Heart right ventricle (tissue), 16 donors: ENCODE results near the gene GARNL3. TPM values are rescaled to one million over a fixed set of nuclear protein-coding genes. Genes with fewer than 3 reads are reported as not detected.

Experiments
- ATAC-seq, 8 donors: fragments of 200-7000 bp; cut with Tn5 transposase; one replicate each; pipeline ENCODE4 v1.9.1; 2020; ENCODE audit warnings: mild to moderate bottlenecking in 8 of 8, moderate library complexity in 8 of 8, moderate number of reproducible peaks in 1 of 8
- DNase-seq, 2 donors: peaks; one replicate each; pipeline ENCODE4 v3.0.0-alpha.2; 2020
- H3K27ac ChIP-seq, 10 donors: fragments of 200-600 bp; sonication (generic) in 2 of 10; one replicate each; pipeline versions ENCODE4 v1.5.0 to v1.8.0; 2020 to 2022; ENCODE audit warnings: mild to moderate bottlenecking in 3 of 10
- H3K27me3 ChIP-seq, 7 donors: fragments of 200-600 bp; one replicate each; pipeline ENCODE4 v1.8.0; 2021 to 2022; ENCODE audit warnings: mild to moderate bottlenecking in 2 of 7
- H3K36me3 ChIP-seq, 9 donors: fragments of 200-600 bp; sonication (generic) in 1 of 9; one replicate each; pipeline versions ENCODE4 v1.5.0 to v1.8.0; 2020 to 2022; ENCODE audit warnings: mild to moderate bottlenecking in 2 of 9
- H3K4me1 ChIP-seq, 9 donors: fragments of 200-600 bp; sonication (generic) in 1 of 9; one replicate each; pipeline versions ENCODE4 v1.5.0 to v1.8.0; 2020 to 2022; ENCODE audit warnings: mild to moderate bottlenecking in 4 of 9
- H3K4me3 ChIP-seq, 10 donors: fragments of 200-600 bp; sonication (generic) in 2 of 10; one replicate each; pipeline versions ENCODE4 v1.5.0 to v1.8.0; 2020 to 2022; ENCODE audit warnings: mild to moderate bottlenecking in 7 of 10, moderate library complexity in 2 of 10
- H3K9me3 ChIP-seq, 11 donors: fragments of 200-600 bp in 10 of 11; sonication (generic) in 2 of 11; one replicate each; pipeline versions ENCODE4 v1.5.0 to v1.8.0; 2013 to 2022; ENCODE audit warnings: mild to moderate bottlenecking in 2 of 11, control low read depth in 1 of 11, moderate library complexity in 1 of 11
- WGBS, 2 donors: extraction: QIAGEN DNeasy Blood & Tissue Kit; methylation state at CpG; one replicate each; pipeline ENCODE4 v1.1.7; 2013; ENCODE audit warnings: inconsistent platforms in 1 of 2; 5-methylcytosine and 5-hydroxymethylcytosine counted together
- intact Hi-C, 10 donors: fragments of 100-400 bp; cut with DNase I; formaldehyde crosslinking; loops; one replicate each; pipeline versions ENCODE4 v1.11.1 to v1.14.2; 2022
- polyA plus RNA-seq, 2 donors: library from polyadenylated mRNA; stranded (reverse); fragments of 200-250 nt; gene quantifications; one replicate each; pipeline ENCODE4 v1.2.3, GENCODE V29; 2013
- total RNA-seq, 10 donors: library from RNA; stranded (reverse); fragmentation: NEBNext Ultra II Directional in 3 of 10; extraction: Animal tissue kit (Norgen Biotek cat#: 25700) in 3 of 10; gene quantifications; one replicate each; pipeline versions ENCODE4 v1.2.1 to v1.2.4, GENCODE V29; 2021 to 2023
- TF ChIP-seq, protein P1 (sequence below), 9 donors: fragments of 200-600 bp; sonication (generic) in 2 of 9; IDR thresholded peaks; one replicate each; pipeline versions ENCODE4 v1.5.0 to v1.8.0; 2021 to 2022; ENCODE audit warnings: antibody characterized with exemption in 9 of 9, mild to moderate bottlenecking in 5 of 9, moderate library complexity in 1 of 9
- donor health status: Arrhythmogenic right ventricular cardiomyopathy.
- donor health status: ischemic (EF 13 %, LVEDD 7.1; RV severe dilation, severe dysfunction).
- donor health status: healthy with polysubstance abuse.
- donor health status: DM: no; HTN: yes; CAD: no.
- donor health status: DM: no; HTN: no; CAD: no.
- donor health status: ischemic (EF 25% LVEDD 6.9; RV normal size, moderate dysfunction).
- donor health status: ischemic (EF 25% LVEDD 5.7; RV mildly dilated, moderate dysfunction).
- donor health status: healthy.
- donor health status: DM: yes; HTN: yes; CAD: no.
- donor health status: Ischemic cardiomyopathy.
- donor health status: ischemic (EF 35%, LVEDD 5.7; RV mildly dilated, moderate dysfunction).
- donor health status: nonischemic (EF 11% LVEDD 7.7; RV severe dilation, severe dysfunction).
- donor health status: DM: yes; HTN: yes; CAD: no.
- donor health status: PGD.
- donor health status: ischemic (EF 29% LVEDD 5.4; RV normal size, mild dysfunction).
- donor health status: nonischemic (EF 23%, LVEDD 6.1; RV moderate dilation, normal function).

Gene GARNL3
- total and polyA plus RNA-seq, 12 donors: 3.3 to 53.1 (median 28.3) TPM

DNA sequence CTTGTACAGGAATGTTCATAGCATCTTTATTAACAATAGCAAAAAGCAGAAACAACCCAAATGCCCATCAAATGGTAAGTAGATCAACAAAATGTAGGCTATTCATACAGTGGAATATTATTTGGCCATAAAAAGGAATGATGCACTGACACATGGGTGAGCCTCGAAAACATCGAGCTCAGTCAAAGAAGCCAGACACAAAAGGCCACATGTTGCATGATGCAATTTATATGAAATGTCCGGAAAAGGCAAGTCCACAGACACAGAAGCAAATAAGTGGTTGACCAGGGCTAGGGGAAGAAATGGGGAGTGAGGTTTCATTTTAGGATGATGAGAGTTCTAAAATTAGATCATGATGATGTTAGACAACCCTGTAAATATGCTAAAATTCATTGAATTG, 115.9 kb downstream of the GARNL3 start:
- no peaks in the 10 kb centered on the region for H3K27me3 ChIP-seq
- no peak for DNase-seq
- no peak overlapping the region for H3K27ac ChIP-seq
- H3K4me1 ChIP-seq: no peaks in the 10 kb centered on the region
- TF ChIP-seq, protein P1, sequence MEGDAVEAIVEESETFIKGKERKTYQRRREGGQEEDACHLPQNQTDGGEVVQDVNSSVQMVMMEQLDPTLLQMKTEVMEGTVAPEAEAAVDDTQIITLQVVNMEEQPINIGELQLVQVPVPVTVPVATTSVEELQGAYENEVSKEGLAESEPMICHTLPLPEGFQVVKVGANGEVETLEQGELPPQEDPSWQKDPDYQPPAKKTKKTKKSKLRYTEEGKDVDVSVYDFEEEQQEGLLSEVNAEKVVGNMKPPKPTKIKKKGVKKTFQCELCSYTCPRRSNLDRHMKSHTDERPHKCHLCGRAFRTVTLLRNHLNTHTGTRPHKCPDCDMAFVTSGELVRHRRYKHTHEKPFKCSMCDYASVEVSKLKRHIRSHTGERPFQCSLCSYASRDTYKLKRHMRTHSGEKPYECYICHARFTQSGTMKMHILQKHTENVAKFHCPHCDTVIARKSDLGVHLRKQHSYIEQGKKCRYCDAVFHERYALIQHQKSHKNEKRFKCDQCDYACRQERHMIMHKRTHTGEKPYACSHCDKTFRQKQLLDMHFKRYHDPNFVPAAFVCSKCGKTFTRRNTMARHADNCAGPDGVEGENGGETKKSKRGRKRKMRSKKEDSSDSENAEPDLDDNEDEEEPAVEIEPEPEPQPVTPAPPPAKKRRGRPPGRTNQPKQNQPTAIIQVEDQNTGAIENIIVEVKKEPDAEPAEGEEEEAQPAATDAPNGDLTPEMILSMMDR (IDR thresholded peaks at IDR 0.05): no peak
- H3K36me3 ChIP-seq: no peaks in the 10 kb centered on the region
- WGBS, 2 donors: 97 to 98% methylated on average over 3 of the region's 3 CpGs
- no peak overlapping the region for H3K4me3 ChIP-seq
- intact Hi-C loops: no loop called here
- no peak for ATAC-seq
- peaks cover 0 to 8% (median 0%) of the 10 kb centered on the region in 11 donors for H3K9me3 ChIP-seq

DNA sequence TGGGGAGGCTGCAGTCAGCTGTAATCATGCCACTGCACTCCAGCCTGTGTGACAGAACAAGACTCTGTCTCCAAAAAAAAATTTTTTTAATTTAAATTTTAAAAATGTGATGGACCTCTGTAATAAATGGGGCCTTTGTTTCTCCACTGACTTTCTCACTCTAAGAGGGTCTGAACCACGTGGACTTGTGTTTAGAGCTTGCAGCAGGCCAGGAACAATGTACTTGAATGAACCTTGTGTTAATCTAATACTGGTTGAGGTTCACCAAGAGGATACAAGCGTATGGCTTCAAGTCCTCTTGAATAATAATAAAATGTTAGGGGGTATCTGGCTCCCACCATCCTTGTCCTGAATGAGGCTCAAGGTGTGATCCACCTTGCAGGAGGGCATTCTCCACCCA, 118.0 kb downstream of the GARNL3 start:
- ATAC-seq: no peak
- intact Hi-C loops: no loop called here
- Histone ChIP-seq H3K27me3 (no peaks in the 10 kb centered on the region), H3K9me3 (peaks cover 0 to 8% (median 0%) of the 10 kb centered on the region in 11 donors), H3K27ac (no peak overlapping the region), H3K4me1 (peaks cover 0 to under 1% (median 0%) of the 10 kb centered on the region in 9 donors), H3K36me3 (peaks cover 0 to 9% (median 0%) of the 10 kb centered on the region in 9 donors), H3K4me3 (no peak overlapping the region)
- DNase-seq: no peak
- WGBS, 2 donors: 85% methylated on average over 2 of the region's 2 CpGs
- TF ChIP-seq, protein P1 (IDR thresholded peaks at IDR 0.05): no peak

DNA sequence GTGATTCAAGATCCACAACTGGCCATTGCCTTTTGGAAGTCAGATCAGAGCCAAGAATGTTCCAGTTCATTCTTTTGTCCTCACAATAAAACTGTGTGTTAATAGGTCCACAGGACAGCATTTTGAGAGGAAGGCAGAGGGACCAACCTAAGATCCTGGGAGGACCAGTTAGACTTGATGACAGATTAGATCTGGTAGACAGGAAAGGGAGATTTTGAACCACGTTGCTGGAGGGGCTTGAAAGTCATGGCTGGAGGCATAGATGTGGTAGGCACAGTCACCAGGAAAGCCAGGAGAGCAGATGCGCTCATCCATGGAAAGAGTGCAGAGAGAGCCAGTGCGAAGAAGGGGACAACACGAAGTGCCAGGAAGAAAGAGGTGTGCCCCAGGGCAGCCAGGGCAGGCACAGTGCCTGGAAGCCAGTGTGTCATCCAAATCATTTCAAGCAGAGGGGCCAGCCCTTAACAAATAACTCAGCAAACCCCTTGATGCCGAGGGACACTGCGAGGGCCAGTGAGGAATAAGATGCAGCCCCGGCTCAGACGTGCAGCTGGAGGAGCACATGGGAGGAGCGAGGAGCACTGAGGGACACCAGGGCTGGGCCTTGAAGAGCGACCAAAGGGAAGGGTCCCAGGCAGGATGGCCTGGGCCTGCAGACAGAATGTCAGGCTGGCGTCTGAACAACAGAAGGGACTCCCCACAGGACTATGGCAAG, 119.6 kb downstream of the GARNL3 start:
- ATAC-seq (no peak), DNase-seq (no peak)
- 87 to 88% methylated on average over 11 of the region's 11 CpGs for WGBS, 2 donors
- peaks cover 0 to 2% (median 0%) of the 10 kb centered on the region in 11 donors for H3K9me3 ChIP-seq
- intact Hi-C loops: no loop called here
- no peak overlapping the region for H3K4me3 ChIP-seq
- no peak overlapping the region for H3K27ac ChIP-seq
- peaks cover 0 to 13% (median 0%) of the 10 kb centered on the region in 9 donors for H3K36me3 ChIP-seq
- no peaks in the 10 kb centered on the region for H3K27me3 ChIP-seq
- H3K4me1 ChIP-seq: peaks cover 0 to 17% (median 0%) of the 10 kb centered on the region in 9 donors
- TF ChIP-seq, protein P1 (IDR thresholded peaks at IDR 0.05): no peak

DNA sequence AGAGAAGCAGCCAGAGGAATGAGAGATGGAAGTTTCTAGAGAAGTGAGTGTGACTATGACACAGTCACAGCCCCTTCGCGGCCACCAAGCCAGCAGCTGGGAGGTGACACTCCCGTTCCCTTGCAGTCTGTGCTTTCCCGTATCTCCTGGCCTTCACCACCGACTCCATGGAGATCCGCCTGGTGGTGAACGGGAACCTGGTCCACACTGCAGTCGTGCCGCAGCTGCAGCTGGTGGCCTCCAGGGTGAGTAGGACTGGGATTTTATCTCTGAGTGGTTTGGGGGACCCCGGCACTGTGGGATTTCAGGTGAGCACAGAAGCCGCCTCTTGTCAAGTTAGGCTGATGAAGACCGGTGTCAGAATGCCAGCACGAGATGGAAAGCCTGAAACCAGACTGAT, 120.3 kb downstream of the GARNL3 start:
- Histone ChIP-seq H3K36me3 (peaks cover 0 to 18% (median 0%) of the 10 kb centered on the region in 9 donors), H3K4me3 (no peak overlapping the region), H3K4me1 (peaks cover 0 to 17% (median 0%) of the 10 kb centered on the region in 9 donors), H3K27ac (no peak overlapping the region), H3K9me3 (no peaks in the 10 kb centered on the region), H3K27me3 (no peaks in the 10 kb centered on the region)
- intact Hi-C loops: no loop called here
- 92 to 93% methylated on average over 13 of the region's 13 CpGs for WGBS, 2 donors
- ATAC-seq (no peak), DNase-seq (no peak)
- TF ChIP-seq, protein P1 (IDR thresholded peaks at IDR 0.05): no peak
